ENCODE data around the gene PACS1.

DNA sequence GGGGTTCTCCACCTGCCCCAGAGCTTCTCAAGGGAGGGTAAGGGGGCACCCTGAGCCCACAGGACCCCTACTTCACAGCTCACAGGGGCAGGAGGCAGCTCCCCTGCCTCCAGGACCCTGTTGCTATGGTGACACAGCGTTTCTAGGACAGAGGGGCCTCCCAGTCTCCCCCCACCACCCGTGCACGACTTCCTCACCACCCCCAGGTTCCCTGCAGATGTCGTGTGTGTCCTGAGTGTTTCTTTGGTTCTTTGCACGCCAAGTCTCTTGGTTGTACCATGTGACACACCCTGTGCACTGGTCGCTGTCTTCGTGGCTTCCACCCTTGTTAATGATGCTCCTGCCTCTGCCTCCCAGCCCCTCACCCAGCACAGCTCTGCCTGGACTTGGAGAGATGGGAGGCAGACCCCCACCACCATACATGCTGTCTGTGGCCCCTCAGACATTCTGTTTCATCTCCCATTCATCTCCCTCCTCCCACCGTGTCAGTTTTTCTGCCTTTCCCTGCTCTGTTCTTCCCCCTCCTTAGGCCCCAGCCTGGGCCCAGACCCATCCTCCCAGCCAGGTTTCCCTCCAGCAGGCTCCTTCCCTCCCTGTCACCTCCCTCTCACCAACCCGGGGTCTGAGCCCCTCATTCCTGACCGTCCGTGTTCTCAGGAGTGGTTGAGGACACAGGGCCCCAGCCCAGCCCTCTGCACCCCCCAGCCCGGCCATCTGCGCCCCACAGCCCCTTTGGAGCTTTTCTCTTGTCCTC, 173.9 kb downstream of the PACS1 start:
- TF ChIP-seq, protein P1, sequence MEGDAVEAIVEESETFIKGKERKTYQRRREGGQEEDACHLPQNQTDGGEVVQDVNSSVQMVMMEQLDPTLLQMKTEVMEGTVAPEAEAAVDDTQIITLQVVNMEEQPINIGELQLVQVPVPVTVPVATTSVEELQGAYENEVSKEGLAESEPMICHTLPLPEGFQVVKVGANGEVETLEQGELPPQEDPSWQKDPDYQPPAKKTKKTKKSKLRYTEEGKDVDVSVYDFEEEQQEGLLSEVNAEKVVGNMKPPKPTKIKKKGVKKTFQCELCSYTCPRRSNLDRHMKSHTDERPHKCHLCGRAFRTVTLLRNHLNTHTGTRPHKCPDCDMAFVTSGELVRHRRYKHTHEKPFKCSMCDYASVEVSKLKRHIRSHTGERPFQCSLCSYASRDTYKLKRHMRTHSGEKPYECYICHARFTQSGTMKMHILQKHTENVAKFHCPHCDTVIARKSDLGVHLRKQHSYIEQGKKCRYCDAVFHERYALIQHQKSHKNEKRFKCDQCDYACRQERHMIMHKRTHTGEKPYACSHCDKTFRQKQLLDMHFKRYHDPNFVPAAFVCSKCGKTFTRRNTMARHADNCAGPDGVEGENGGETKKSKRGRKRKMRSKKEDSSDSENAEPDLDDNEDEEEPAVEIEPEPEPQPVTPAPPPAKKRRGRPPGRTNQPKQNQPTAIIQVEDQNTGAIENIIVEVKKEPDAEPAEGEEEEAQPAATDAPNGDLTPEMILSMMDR (conservative IDR thresholded peaks at IDR 0.05; ENCODE audit: low read length) = no peak
- no peak for TF ChIP-seq EZH2phosphoT487 (IDR thresholded peaks at IDR 0.05; ENCODE audit: borderline replicate concordance)
